GM21529 (cell line): ENCODE measurements around the gene MYO1E.
A peak's percentile ranks its signal among the peaks of the same experiment; 100 is the strongest.
"Not testable (repeated sequence)": the region's sequence is repeated elsewhere in the genome, so short reads cannot be mapped to it uniquely, and the experiment has no call there.

Experiments used
- ATAC-seq: cut with Tn5 transposase; IDR thresholded peaks from one replicate; pipeline ENCODE4 v1.9.1; 2021; ENCODE audit not compliant: unreplicated experiment

Gene MYO1E

DNA sequence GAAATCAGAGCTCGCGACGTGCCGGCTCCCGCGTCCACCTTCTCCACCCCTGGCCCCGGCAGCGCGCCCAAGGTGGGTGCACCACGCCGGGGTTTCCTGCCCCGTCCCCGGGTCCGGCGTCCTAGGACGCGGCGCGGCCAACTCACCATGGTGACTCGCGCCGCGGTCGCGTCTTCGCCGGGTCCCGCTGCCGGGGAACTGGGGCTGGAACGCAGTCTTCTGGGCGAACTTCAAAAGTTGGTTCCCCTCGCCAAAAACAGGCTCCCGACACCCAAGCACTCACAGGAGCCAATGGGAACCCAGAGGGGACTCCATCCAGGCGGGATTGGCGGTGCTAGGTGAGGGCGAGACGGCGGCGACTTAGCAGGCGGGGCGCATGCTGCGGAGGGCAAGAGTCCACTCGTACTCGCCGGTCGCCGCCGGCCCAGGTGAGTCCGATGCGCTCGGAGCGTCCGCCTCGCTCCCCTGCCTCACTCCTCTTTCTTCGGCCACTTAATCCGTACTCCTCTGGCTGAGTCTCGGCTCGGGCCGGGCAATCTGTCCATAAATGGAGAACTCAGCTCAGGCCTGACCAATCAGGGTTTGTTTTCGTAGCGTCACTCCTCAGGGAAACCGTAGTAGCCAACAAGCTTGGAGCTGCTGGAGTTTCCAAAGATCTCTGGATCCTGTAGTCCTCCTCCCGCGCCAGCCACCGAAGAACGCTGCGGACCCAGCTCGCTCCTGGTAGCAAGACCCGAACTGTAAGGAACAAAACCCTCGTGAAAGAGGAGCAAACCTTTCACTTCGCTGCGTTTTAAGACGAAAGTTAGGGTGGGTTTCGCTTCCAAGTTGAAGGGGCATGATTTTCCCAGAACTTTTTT lies at the start of gene MYO1E:
MYO1E (minus strand) TSS at position 520 of the 860 bp plus-strand sequence; CDS start at position 149, 371 bp downstream.
- ATAC-seq = peak; percentile 65

DNA sequence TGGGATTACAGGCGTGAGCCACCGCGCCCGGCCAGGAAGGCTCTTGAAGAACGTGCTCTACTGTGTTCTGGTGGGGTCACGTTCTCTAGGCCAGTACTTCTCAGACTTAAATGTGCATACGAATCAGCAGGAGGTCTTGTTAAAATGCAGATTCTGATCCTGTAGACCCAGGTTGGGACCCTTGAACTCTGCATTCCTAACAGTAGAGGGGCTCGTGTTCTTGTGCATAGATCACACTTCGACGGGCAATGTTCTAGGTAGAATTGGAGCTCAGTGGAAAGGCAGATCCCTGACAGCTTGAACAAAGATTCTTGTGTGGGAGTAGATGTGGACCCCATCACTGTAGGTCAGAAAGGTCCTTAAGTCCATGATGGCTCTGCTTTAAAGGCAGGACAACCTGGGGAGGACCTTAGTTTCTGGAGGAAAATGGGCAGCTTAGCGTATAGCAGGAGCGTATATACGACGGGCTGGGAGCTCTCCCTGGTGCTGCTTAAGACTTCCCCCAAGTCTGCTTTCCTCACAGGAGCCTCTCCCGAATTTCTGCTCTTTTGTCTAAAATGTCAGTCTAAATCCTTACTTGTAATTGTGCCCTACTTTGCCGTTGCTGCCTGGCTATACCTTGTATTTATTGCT lies 48.4 kb upstream of the MYO1E start:
- no peak for ATAC-seq

DNA sequence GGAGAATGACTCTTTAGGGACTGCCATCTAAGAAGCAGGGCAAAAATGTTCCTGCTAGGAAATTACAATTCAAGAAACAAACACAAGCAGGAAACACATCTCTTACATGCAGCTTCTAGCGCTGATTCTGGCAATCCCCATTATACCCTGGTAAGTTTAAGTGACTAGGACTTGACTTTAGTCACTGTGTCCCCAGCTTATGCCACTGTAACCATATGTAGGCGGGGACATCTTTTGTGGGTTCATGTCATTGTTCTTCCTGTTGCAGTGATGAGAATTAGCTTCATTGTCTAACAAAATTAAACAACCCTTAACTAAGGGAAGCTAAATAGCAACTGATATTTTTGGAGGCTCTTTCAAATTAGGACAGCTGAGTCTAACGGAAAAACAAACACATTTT lies 47.4 kb upstream of the MYO1E start:
- ATAC-seq = no peak

DNA sequence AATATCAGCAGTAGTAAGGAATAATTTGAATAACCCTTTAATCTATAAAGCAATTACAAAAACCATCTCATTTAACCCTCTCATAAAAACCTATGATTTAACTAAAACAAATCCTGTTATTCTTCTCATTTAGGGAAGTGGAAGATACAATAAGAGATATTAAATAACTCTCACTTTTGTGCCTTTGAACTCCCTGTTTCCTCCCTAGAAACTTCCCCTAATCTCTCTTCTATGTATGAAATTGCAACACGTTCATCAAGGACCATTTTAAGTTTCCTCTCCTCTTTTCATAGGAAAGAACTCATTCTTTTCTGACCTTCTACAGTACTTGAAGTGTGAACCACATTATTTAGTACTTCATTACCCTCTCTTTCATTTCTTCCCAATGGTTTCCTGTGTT lies 46.5 kb upstream of the MYO1E start:
- ATAC-seq = no peak

DNA sequence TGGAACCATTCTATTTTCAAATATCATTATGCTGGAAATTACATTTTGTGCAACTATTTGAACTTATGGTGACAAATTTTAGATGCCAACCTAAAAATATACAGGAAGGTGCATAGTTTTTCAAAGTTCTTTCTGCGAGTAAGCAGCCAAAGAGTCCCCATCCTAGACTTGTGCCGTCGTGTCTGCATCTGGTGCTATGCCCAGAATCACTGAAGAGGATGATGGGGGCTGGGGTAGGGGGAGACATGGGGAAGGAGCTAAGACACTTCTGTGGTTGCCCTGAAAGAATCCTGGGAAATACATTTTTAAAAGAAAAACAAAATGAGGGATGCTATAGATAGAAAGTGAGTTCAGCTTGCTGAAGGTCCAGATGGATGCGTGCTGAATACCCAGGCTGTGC lies 44.1 kb upstream of the MYO1E start:
- ATAC-seq = no peak

DNA sequence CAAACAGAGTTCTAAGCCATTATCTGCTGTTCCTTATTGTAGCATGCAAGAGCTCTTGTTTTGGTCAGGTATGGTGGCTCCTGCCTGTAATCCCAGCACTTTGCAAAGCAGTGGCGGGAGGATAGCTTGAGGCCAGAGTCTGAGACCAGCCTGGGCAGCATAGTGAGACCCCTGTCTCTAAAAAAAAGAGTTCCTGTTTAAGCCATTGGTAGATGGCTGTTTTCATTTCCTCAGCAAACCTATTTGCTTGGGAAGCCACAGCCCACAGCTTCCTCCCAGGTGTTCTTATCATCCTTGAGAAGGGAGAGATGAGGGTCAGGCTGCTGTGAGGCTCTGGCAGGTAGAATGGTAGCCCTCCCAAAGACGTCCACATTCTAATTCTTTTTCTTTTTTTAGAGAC lies 40.9 kb upstream of the MYO1E start:
- no peak for ATAC-seq

DNA sequence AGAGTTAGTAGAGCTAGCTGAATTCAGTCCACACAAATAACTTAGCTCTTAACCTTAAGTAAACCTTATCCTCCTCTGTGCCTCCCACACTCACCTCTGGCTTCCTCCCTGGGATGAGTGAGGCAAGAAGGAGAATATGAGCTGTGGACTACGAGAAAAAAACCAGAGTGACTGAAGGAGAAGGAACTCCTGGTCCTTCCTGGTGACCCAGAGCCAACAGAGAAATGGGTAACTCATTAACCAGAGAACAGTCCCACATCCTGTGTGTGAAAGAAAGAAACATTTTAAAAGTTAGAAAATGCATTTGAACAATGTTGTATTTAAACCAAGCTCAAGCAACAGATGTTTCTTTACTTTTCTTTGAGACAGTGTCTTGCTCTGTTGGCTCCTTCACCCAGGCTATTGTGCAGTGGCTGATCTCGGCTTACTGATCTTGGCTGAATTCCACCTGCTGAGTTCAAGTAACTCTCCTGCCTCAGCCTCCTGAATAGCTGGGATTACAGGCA lies 37.8 kb upstream of the MYO1E start:
- ATAC-seq = no peak

DNA sequence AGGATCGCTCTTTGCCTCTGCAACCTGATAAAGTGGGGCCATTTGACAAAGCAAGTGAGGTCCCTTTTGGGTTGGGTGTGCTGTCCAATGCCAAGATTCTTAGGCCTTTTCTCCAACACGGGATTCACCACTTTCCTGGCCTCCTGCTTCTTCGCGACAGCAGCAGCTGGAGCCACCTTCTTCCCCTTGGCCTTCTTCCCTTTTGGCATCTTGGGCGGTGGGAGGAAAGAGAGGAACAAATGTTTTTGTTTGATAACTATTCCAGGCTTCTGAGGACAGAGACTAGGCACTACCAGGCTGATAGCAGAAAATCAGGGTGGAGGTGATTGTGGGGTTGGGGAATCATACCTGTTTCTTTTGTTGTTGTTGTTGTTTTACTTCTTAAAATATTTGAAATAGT lies 35.3 kb upstream of the MYO1E start:
- ATAC-seq = no peak

DNA sequence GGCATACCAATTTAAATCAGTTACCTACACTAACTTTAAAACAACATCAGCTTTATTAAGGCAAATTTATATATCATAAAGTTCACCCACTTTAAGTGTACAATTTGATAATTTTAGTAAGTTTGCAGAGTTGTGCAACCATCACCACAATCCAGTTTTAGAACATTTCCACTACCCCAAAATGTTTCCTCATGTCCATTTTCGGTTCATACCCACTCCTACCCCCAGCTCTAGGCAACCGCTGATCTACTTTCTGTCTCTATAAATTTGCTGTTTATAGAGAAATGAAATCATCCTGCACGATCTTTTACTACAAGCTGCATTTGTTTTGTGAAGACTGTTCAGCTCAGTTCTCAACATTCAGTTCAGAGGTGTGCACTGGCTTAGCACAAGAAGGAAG lies 33.8 kb upstream of the MYO1E start:
- ATAC-seq = no peak

DNA sequence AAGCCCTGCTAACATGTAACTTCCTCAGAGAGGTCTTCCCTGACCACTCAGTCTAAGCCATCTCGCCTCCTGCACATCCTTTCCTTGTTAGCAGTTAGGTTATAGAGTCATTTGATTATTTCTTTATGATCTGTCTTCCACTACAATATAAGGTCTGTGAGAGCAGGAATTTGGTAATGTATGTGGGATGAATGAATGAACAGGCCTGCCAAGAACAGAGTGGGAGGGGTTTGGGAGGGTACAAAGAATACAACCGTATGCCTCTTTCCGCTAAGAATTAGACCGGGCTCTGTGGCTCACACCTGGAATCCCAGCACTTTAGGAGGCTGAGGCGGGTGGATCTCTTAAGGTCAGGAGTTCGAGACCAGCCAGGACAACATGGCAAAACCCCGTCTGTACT lies 32.4 kb upstream of the MYO1E start:
- ATAC-seq = no peak

DNA sequence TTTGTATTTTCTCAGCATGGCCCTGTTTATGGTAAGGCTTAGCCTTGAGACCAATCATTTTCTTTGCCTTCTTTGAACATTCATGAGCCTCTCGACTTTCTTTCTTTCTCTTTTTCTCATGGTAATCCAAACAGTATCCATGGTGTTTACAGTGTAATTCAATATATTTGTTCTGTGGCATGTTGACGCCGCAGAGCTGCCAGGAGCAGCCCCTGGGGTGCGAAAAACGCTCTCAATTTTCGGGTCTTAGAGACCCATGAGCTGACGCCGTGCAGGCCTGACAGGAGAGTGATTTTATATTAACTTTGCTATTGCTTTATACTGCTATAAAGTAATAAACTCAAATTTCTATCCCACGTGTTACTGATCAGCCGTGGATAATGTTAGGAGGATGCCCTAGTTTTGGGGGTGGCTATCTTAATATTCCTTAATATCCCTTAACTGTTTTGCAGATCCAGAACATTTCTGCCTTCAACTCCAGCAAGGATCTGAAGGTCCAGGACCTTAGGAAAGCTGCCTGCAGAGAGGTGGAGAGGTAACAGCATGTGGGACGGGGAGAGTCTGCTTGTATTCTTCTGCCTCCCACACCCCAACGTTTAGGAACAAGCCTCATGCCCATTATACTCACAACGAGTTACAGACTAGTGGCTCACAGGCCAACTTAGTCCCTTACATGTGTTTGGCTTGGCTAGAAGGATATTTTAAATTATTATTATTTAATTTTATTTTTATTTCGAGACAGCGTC lies 29.3 kb upstream of the MYO1E start:
- no peak for ATAC-seq

DNA sequence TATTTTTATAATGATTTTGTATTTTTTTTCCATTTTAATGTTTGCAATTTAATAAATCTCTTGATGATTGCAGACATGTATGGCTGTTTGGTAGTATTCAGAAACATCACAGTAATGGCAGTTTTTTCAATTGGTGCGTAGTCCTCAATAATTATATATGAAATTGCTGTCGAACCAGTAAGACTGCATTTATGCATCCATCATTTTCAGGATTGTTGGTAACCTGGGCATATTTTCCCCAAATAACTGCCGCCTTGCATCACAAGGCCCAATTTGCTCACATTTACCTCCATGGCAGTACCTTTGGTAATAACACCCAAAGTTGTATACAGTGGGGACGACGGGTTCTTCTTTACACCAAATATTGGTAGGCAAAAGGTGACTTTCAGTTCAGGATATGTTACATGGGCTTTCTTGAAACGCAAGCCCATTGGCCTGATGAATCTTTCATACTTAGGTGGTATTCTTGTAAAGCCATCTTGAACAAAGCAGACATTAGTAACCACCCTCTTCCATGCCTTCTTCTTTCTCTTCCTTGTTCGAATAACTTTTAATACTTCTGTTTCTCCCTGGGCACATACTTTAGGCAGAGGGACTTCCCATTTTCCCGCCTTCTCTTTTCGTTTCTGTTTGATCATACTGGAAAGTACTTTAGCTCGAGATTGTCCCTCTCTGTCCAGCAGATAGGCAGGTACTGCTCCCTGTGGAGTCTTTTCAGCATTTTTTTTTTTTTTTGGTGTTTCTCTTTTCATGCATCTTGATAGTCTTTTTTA lies 28.6 kb upstream of the MYO1E start:
- not testable (repeated sequence) for ATAC-seq

DNA sequence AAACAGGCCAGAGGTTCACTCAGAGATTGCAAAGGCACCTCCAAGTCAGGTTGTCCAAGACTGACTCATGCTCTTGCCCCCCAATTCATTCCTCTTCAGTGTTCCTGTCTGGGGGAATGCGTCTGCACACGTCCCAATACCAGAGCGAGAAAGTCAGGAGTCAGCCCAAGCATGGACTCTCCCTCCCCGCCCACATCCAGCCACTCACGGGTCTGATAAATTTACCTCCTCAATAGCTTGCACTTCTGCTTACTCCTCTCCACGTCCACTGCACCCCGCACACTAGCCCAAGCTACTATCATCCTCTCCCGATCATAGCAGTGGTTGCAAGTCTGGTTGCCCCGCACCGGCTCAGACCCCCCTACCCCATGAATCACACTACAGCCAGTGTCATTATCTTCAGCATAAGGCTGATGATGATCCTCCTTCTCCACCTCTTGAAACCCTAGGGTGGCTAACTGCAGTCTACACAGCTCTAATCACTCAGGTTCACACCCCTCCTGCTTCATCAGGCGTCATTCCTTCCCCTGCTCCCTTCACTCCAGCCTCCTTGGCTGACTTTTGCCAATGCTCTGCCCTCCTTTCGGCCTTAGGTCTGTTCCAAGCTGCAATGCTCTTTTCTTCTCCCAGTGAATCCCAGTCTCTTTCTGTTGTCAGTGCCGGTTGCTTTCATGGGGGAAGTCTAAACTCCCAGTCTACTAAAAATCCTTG lies 27.6 kb upstream of the MYO1E start:
- peak; percentile 22 for ATAC-seq

DNA sequence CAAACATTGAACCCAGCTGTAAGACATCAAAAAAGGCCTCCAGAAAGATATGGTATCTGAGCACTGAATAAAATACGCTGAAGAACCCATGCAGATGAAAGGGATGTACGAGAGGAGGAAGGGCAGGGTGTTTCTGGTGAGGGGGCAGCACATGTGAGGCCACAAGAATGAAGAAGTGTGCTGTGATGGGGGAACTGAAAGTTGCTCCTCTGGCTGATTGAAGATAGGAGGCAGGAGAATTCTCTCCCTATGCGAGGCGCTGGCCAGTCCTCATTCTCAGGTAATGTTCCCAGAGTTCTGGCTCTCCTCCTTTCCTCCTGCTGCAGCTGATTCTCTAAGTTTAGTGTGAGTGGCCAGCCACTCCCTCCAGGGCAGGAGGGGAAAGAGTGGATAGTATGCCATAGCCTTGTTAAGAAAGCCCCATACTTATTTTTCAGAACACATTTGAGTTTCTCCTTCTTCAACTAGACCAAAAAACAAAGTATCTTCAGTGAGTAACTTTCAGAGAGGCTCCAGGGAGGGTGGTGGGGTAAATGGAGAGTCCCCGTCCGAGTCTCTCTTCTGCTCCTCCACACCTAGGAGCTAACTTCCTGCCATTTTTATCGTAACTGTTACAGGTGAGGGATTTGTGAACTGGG lies 26.9 kb upstream of the MYO1E start:
- peak; percentile 88 for ATAC-seq

DNA sequence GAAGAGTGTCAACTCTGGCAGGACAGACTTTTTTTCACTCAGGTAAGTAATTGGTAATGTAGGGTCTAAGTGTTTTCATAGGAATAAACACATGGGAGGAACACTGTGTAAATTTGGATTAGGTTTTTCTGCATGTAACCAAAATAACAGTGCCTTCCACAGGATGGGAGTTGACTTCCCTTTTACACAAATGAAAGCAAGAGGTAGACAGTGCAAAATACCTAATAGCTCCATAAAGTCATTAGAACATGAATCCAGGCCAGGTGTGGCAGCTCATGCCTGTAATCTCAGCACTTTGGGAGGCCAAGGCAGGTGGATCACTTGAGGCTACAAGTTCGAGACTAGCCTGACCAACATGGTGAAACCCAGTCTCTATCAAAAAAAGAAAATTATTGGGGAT lies 25.5 kb upstream of the MYO1E start:
- no peak for ATAC-seq

DNA sequence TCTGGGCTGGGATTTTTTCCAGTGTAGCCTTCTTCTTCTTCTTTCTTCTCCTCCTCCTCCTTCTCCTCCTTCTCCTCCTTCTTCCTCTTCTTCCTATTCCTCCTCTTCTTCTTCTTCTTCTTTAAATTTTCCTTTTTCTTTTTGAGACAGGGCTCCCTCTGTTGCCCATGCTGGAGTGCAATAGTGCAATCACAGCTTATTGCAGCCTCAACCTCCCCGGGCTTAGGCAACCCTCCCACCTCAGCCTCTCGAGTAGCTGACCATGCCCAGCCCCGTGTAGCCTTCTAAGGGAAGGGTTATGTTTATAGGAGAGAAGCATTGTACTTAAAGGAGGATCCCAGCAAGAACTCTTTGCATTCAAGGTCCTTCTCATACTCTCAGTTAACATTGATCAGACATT lies 24.0 kb upstream of the MYO1E start:
- no peak for ATAC-seq

DNA sequence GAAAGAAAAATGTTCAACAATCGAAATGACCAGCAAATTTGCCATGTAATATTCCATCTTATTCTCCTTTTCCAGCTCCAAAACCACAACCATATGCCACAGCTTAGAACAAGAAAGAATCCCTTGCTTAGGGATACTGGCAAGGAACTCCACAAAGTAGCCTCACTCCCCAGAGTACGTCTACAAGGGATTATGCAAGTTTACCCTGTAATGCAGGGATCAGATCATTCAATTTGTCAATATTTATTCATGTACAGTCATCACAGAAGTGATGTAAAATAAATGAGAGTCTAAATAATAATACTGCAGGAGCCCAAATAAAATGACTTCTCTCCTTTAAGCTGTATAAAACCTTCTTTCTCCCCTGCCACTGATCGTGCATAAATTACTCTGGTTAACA lies 23.5 kb upstream of the MYO1E start:
- ATAC-seq = no peak

DNA sequence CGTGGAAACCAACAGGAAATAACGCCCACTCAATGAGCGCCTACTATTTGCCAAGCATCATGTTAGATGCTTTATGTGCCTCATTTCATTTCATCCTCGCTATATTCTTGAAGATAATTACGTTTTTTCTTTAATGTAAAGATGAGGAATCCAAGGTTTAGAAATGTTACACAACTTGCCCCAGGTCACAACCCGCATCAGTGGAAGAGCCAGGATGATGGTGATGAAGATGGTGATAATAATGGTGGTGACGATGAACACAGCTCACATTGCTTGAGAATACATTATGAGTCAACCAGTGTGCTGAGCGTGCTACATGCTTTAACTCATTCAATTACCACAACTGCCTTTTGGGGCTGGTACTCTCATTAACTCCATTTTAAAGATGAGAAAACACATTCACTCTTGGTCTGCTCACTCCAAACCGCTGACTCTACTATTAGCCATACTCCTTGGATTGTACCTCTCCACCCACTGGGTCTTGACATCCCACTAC lies 21.5 kb upstream of the MYO1E start:
- ATAC-seq = no peak

DNA sequence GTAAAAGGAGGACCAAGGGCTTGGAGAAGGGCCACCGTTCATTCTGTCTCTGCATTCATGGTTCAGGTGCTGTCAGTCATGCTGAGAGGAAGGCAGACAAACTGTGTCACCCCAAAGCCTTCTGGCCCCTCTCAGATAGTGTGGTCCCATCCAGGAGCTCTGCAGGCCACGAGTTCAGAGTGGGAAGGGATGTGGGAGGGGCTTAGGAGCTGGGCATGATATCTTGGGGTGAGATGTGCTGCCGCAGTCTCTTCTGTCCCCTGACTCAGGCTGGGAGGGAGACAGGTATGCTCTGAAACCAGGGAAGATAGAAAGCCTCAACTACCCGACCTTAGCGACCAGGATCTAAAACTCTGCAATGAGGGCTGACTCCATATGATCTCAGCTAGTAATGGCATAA lies 19.6 kb upstream of the MYO1E start:
- no peak for ATAC-seq

DNA sequence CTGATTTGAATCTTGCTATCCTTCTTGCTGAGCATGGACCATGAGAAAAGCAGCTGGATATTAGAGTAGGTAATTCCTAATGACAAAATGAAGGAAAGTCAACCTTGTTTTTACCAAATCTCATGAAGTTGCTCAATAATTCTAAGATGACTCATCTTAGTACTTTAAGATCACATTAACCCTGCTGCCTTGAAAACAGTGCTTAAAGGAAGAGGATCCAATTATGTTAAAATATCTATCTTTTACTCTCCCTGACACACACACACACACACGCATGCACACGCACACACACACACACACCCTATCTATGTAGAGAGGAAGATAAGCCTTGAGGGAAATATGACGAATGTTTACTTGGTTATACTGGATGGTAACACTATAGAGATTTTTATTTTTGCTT lies 16.0 kb upstream of the MYO1E start:
- no peak for ATAC-seq
